Caco-2 (cell line): ENCODE results near the gene ERBB4. TPM values are rescaled to one million over a fixed set of nuclear protein-coding genes. Genes with fewer than 3 reads are reported as not detected.

Experiments used
- BruUV-seq: library from RNA; stranded (reverse); fragments of 400-500 nt; replicated peaks from 2 replicates; lab custom pipeline; 2021; lab: Mats Ljungman, UMichigan
- CTCF ChIA-PET: fragments of 300-600 bp; sonication (Branson Sonifier 250); formaldehyde crosslinking; loops from one replicate; lab custom pipeline; 2022; ENCODE audit warnings: antibody characterized with exemption; lab: Charles Lee
- POLR2A ChIA-PET: fragments of 300-600 bp; sonication (Branson Sonifier 250); formaldehyde crosslinking; loops from one replicate; lab custom pipeline; 2022; ENCODE audit warnings: antibody characterized with exemption; lab: Charles Lee
- DNase-seq, 2 experiments: peaks; one replicate each; pipeline versions ENCODE4 v3.0.0 to v3.0.0-alpha.2; 2020 to 2022
- H3K27me3 ChIP-seq: replicated peaks from 2 replicates; pipeline ENCODE4 v1.6.0; 2011; ENCODE audit warnings: low read length; ENCODE audit not compliant: control insufficient read depth, insufficient read depth
- H3K36me3 ChIP-seq: 2 replicates; pipeline ENCODE4 v1.5.1; 2011; ENCODE audit warnings: low read length; ENCODE audit not compliant: control insufficient read depth, insufficient read depth
- H3K4me1 ChIP-seq: fragments of 250-450 bp; sonication (Bioruptor Pico); 2 replicates; pipeline ENCODE4 v1.5.1; 2020; ENCODE audit warnings: mild to moderate bottlenecking
- H3K4me3 ChIP-seq: 2 replicates; pipeline ENCODE4 v1.5.1; 2011; ENCODE audit warnings: low read depth, mild to moderate bottlenecking, control low read depth, low read length
- H3K9me3 ChIP-seq: fragments of 250-450 bp; sonication (Bioruptor Pico); 2 replicates; pipeline ENCODE4 v1.5.1; 2020; ENCODE audit warnings: mild to moderate bottlenecking, moderate library complexity
- H3K27ac Mint-ChIP-seq: one replicate; pipeline ENCODE4 v1.8.0; 2022; ENCODE audit warnings: mixed read lengths; ENCODE audit not compliant: unreplicated experiment
- H3K27me3 Mint-ChIP-seq: one replicate; pipeline ENCODE4 v1.8.0; 2022; ENCODE audit warnings: mixed read lengths; ENCODE audit not compliant: insufficient read depth, unreplicated experiment
- H3K36me3 Mint-ChIP-seq: one replicate; pipeline ENCODE4 v1.8.0; 2022; ENCODE audit warnings: mild to moderate bottlenecking, mixed read lengths; ENCODE audit not compliant: insufficient read depth, unreplicated experiment
- H3K4me1 Mint-ChIP-seq: one replicate; pipeline ENCODE4 v1.8.0; 2022; ENCODE audit warnings: low read depth, mixed read lengths; ENCODE audit not compliant: unreplicated experiment
- H3K4me3 Mint-ChIP-seq: one replicate; pipeline ENCODE4 v1.8.0; 2022; ENCODE audit warnings: mild to moderate bottlenecking, moderate library complexity, mixed read lengths; ENCODE audit not compliant: unreplicated experiment
- H3K9me3 Mint-ChIP-seq: one replicate; pipeline ENCODE4 v1.8.0; 2022; ENCODE audit warnings: mixed read lengths; ENCODE audit not compliant: unreplicated experiment
- intact Hi-C: fragments of 100-400 bp; cut with micrococcal nuclease; formaldehyde crosslinking; loops from one replicate; pipeline ENCODE4 v1.10.0; 2022; ENCODE audit not compliant: unreplicated experiment
- total RNA-seq: library from RNA; stranded (reverse); gene quantifications from 2 replicates; pipeline ENCODE4 v1.2.3, GENCODE V29; 2022
- TF ChIP-seq, protein P1 (sequence below), 2 experiments: fragments of 200-600 bp in 1 of 2; IDR thresholded peaks; 1 replicate in 1 of 2; 2 replicates in 1 of 2; pipeline versions ENCODE4 v1.5.1 to v1.8.0; 2011 to 2022; ENCODE audit warnings: antibody characterized with exemption in 1 of 2, control low read depth in 1 of 2, inconsistent platforms in 1 of 2, low read depth in 1 of 2, low read length in 1 of 2, mild to moderate bottlenecking in 1 of 2, moderate library complexity in 1 of 2; ENCODE audit not compliant: insufficient read depth in 1 of 2, severe bottlenecking in 1 of 2, unreplicated experiment in 1 of 2

Gene ERBB4
- total RNA-seq, 1 experiment from 2014 or later = not detected

DNA sequence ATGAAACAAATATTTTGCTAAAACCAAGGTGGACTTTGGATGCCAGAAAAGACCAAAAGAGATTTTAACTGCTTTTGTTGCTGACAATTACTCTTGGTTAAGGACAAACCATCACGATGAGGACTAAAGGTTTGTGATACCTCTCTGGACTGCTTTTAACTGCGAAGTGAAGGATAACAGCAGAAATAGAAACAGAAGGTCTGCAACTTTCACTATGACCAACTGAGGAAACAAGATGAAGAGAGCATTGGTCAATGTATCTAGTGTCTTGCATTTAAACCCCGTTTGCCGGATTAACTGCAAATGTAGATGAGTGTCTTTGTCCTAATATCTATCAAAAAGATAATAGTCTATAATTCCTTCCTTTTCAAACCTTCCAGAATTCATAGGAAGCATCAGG lies 541.7 kb downstream of the ERBB4 start:
- Histone ChIP-seq H3K36me3 (no peaks in the 10 kb centered on the region), H3K4me3 (no peak overlapping the region), H3K4me1 (no peaks in the 10 kb centered on the region), H3K9me3 (no peaks in the 10 kb centered on the region), H3K27me3 (no peaks in the 10 kb centered on the region)
- intact Hi-C loops = no loop called here
- no peak for DNase-seq
- peaks cover 2% of the 10 kb centered on the region for H3K27me3 Mint-ChIP-seq
- POLR2A ChIA-PET = no interaction called here
- H3K4me1 Mint-ChIP-seq = no peaks in the 10 kb centered on the region
- no TSS peak for BruUV-seq
- TF ChIP-seq, protein P1, sequence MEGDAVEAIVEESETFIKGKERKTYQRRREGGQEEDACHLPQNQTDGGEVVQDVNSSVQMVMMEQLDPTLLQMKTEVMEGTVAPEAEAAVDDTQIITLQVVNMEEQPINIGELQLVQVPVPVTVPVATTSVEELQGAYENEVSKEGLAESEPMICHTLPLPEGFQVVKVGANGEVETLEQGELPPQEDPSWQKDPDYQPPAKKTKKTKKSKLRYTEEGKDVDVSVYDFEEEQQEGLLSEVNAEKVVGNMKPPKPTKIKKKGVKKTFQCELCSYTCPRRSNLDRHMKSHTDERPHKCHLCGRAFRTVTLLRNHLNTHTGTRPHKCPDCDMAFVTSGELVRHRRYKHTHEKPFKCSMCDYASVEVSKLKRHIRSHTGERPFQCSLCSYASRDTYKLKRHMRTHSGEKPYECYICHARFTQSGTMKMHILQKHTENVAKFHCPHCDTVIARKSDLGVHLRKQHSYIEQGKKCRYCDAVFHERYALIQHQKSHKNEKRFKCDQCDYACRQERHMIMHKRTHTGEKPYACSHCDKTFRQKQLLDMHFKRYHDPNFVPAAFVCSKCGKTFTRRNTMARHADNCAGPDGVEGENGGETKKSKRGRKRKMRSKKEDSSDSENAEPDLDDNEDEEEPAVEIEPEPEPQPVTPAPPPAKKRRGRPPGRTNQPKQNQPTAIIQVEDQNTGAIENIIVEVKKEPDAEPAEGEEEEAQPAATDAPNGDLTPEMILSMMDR (IDR thresholded peaks at IDR 0.05; ENCODE audit: insufficient read depth in 1 of 2, low read depth in 1 of 2, low read length in 1 of 2, severe bottlenecking in 1 of 2, unreplicated experiment in 1 of 2) = no peak
- no peaks in the 10 kb centered on the region for H3K9me3 Mint-ChIP-seq
- CTCF ChIA-PET = no interaction called here
- H3K36me3 Mint-ChIP-seq = no peaks in the 10 kb centered on the region
- no peak overlapping the region for H3K27ac Mint-ChIP-seq
- no peak overlapping the region for H3K4me3 Mint-ChIP-seq

DNA sequence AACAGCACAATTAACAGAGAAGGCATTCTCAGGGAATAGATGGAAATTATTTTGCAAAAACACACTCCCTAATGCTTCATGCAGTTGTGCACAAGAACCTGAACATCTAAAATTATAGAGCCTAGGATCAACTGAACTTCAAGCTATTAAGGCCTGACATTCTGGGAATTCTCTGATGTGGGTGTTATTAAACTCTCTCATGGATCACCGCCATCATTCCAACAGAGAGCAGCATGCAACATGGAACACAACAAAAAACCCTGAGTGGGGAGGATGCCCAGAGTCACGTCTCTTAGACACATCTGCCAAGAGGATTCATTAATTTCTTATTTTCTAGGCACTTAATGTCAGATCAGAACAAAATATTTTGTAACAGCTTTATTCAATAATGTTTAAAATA lies 543.8 kb downstream of the ERBB4 start:
- no peak overlapping the region for H3K4me3 Mint-ChIP-seq
- intact Hi-C loops = no loop called here
- Histone ChIP-seq H3K4me3 (no peak overlapping the region), H3K4me1 (no peaks in the 10 kb centered on the region), H3K9me3 (no peaks in the 10 kb centered on the region), H3K27me3 (no peaks in the 10 kb centered on the region), H3K36me3 (no peaks in the 10 kb centered on the region)
- ChIA-PET POLR2A (no interaction called here), CTCF (no interaction called here)
- no peak for DNase-seq
- no TSS peak for BruUV-seq
- H3K4me1 Mint-ChIP-seq = no peaks in the 10 kb centered on the region
- TF ChIP-seq, protein P1 (IDR thresholded peaks at IDR 0.05; ENCODE audit: insufficient read depth in 1 of 2, low read depth in 1 of 2, low read length in 1 of 2, severe bottlenecking in 1 of 2, unreplicated experiment in 1 of 2) = no peak
- H3K9me3 Mint-ChIP-seq = no peaks in the 10 kb centered on the region
- H3K27me3 Mint-ChIP-seq = peaks cover 2% of the 10 kb centered on the region
- no peaks in the 10 kb centered on the region for H3K36me3 Mint-ChIP-seq
- no peak overlapping the region for H3K27ac Mint-ChIP-seq

DNA sequence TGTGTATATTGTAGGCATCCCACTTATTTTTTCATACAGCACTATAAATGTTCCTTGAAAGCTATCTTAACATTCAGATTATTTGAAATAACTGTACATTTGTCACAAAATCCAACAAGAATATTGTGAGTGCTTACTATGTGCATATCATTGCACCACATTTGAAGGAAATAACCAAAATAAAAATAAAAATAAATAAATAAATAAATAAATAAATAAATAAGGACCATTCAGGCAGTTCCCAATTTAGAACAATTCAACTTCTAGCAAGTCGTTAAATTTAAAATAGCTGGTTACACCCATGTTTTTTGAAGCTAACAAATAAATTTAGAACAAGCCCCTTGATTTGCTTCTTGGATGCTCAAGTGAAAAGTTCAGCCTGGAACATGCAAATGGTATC lies 548.3 kb downstream of the ERBB4 start:
- BruUV-seq = no TSS peak
- H3K4me1 Mint-ChIP-seq = no peaks in the 10 kb centered on the region
- no peaks in the 10 kb centered on the region for H3K27me3 ChIP-seq
- H3K9me3 Mint-ChIP-seq = no peaks in the 10 kb centered on the region
- H3K36me3 Mint-ChIP-seq = no peaks in the 10 kb centered on the region
- CTCF ChIA-PET = no interaction called here
- peaks cover 2% of the 10 kb centered on the region for H3K27me3 Mint-ChIP-seq
- no peak overlapping the region for H3K4me3 Mint-ChIP-seq
- no peaks in the 10 kb centered on the region for H3K4me1 ChIP-seq
- intact Hi-C loops = no loop called here
- H3K27ac Mint-ChIP-seq = no peak overlapping the region
- no peaks in the 10 kb centered on the region for H3K9me3 ChIP-seq
- no peak for DNase-seq
- TF ChIP-seq, protein P1 (IDR thresholded peaks at IDR 0.05; ENCODE audit: insufficient read depth in 1 of 2, low read depth in 1 of 2, low read length in 1 of 2, severe bottlenecking in 1 of 2, unreplicated experiment in 1 of 2) = no peak
- no peaks in the 10 kb centered on the region for H3K36me3 ChIP-seq
- H3K4me3 ChIP-seq = no peak overlapping the region
- POLR2A ChIA-PET = no interaction called here
